HepG2 (cell line): ENCODE results near the gene GALR3. TPM values are rescaled to one million over a fixed set of nuclear protein-coding genes. Genes with fewer than 3 reads are reported as not detected.

Source experiments
- ATAC-seq: fragments of 200-7000 bp; cut with Tn5 transposase; 3 replicates; pipeline ENCODE4 v1.9.1; 2020; ENCODE audit warnings: mild to moderate bottlenecking, moderate library complexity
- BruUV-seq: library from RNA; stranded (reverse); fragments of 400-500 nt; replicated peaks from 2 replicates; lab custom pipeline; 2021; lab: Mats Ljungman, UMichigan
- CTCF ChIA-PET: fragments of 300-600 bp; formaldehyde crosslinking; extraction: SDS; loops from one replicate; lab custom pipeline; 2021; ENCODE audit warnings: low total read pairs, inconsistent platforms, low intra/inter-chr PET ratio; lab: Yijun Ruan, JAX
- POLR2A ChIA-PET: fragments of 350-600 bp; sonication (Branson Sonifier 250); formaldehyde crosslinking; loops from one replicate; lab custom pipeline; 2020; ENCODE audit warnings: antibody characterized with exemption, inconsistent platforms; lab: Yijun Ruan, JAX
- DNase-seq: peaks from one replicate; pipeline ENCODE4 v3.0.0-alpha.2; 2015; ENCODE audit warnings: low spot score
- FAIRE-seq: peaks from 3 replicates; lab custom pipeline; 2011; peaks lifted over from hg19 to GRCh38; lab: Jason Lieb, UNC
- H2AFZ ChIP-seq: one replicate; pipeline ENCODE4 v1.6.1; 2011; ENCODE audit warnings: low read length, inconsistent platforms
- H3K27ac ChIP-seq: fragments of 300-600 bp; 3 replicates; pipeline ENCODE4 v1.8.0; 2011; ENCODE audit warnings: mixed run types, mild to moderate bottlenecking, mixed read lengths, low read length, inconsistent platforms; ENCODE audit not compliant: insufficient read depth; ENCODE audit errors: extremely low read length
- H3K27me3 ChIP-seq, 2 experiments: fragments of 200-600 bp in 1 of 2; 2 replicates in 1 of 2; 3 replicates in 1 of 2; pipeline versions ENCODE4 v1.6.0 to v1.8.0; 2011; ENCODE audit warnings: low read length in 2 of 2, mild to moderate bottlenecking in 2 of 2, moderate library complexity in 2 of 2, inconsistent platforms in 1 of 2; ENCODE audit not compliant: insufficient read depth in 2 of 2, control insufficient read depth in 1 of 2
- H3K36me3 ChIP-seq, 2 experiments: fragments of 200-600 bp in 1 of 2; replicated peaks in 1 of 2; 2 replicates in 1 of 2; 3 replicates in 1 of 2; pipeline versions ENCODE4 v1.5.1 to v1.8.0; 2011; ENCODE audit warnings: low read length in 2 of 2, inconsistent platforms in 1 of 2; ENCODE audit not compliant: insufficient read depth in 2 of 2, control insufficient read depth in 1 of 2
- H3K4me1 ChIP-seq: 2 replicates; pipeline ENCODE4 v1.5.1; 2012; ENCODE audit warnings: low read length, inconsistent platforms; ENCODE audit not compliant: insufficient read depth
- H3K4me2 ChIP-seq: 2 replicates; pipeline ENCODE4 v1.6.0; 2011; ENCODE audit warnings: low read depth, low read length, inconsistent platforms
- H3K4me3 ChIP-seq, 3 experiments: fragments of 200-600 bp in 1 of 3; sonication (generic), shearing (Covaris generic) in 1 of 3; replicated peaks in 1 of 3; 2 replicates each; pipeline ENCODE4 v1.5.1; 2011 to 2016; ENCODE audit warnings: low read length in 3 of 3, inconsistent platforms in 2 of 3, low read depth in 2 of 3, mild to moderate bottlenecking in 2 of 3, control low read depth in 1 of 3, mixed read lengths in 1 of 3; ENCODE audit not compliant: insufficient read depth in 1 of 3
- H3K79me2 ChIP-seq: one replicate; pipeline ENCODE4 v1.6.1; 2011; ENCODE audit warnings: low read length, inconsistent platforms; ENCODE audit not compliant: insufficient read depth
- H3K9ac ChIP-seq: 2 replicates; pipeline ENCODE4 v1.6.0; 2011; ENCODE audit warnings: mild to moderate bottlenecking, low read depth, low read length, inconsistent platforms; ENCODE audit not compliant: insufficient read depth
- H3K9me3 ChIP-seq: 2 replicates; pipeline ENCODE4 v1.5.1; 2012; ENCODE audit warnings: mild to moderate bottlenecking, low read length
- H4K20me1 ChIP-seq: 2 replicates; pipeline ENCODE4 v1.6.0; 2011; ENCODE audit warnings: inconsistent platforms, mild to moderate bottlenecking, low read length, moderate library complexity; ENCODE audit not compliant: insufficient read depth
- GRHL1 ChIP-seq: sonication (generic); formaldehyde crosslinking; conservative IDR thresholded peaks from 2 replicates; pipeline ENCODE4 v1.8.0; 2022; ENCODE audit warnings: missing genetic modification reagents
- IKZF4 ChIP-seq: sonication (generic); formaldehyde crosslinking; IDR thresholded peaks from 2 replicates; pipeline ENCODE4 v1.5.1; 2020; ENCODE audit warnings: borderline replicate concordance, mild to moderate bottlenecking, low read depth, missing genetic modification reagents; ENCODE audit errors: not compliant biosample characterization
- JUN ChIP-seq: sonication (generic); formaldehyde crosslinking; IDR thresholded peaks from 2 replicates; pipeline ENCODE4 v1.4.0; 2020; ENCODE audit warnings: mild to moderate bottlenecking, missing genetic modification reagents
- MAF1 ChIP-seq: sonication (generic); formaldehyde crosslinking; IDR thresholded peaks from 2 replicates; pipeline ENCODE4 v1.5.0; 2020; ENCODE audit warnings: missing genetic modification reagents, borderline replicate concordance
- MAZ ChIP-seq, 2 experiments: sonication (generic) in 1 of 2; formaldehyde crosslinking in 1 of 2; IDR thresholded peaks; 2 replicates each; pipeline versions ENCODE4 v1.5.0 to v1.6.1; 2012 to 2020; ENCODE audit warnings: low read depth in 2 of 2, mild to moderate bottlenecking in 2 of 2, borderline replicate concordance in 1 of 2, improper control_type of control experiment in 1 of 2, low read length in 1 of 2, missing genetic modification reagents in 1 of 2, moderate library complexity in 1 of 2
- MIXL1 ChIP-seq: IDR thresholded peaks from 2 replicates; pipeline ENCODE4 v1.6.1; 2016
- MNT ChIP-seq: fragments of 450-650 bp; IDR thresholded peaks from 2 replicates; pipeline ENCODE4 v1.6.1; 2016
- NFYC ChIP-seq: IDR thresholded peaks from 2 replicates; pipeline ENCODE4 v1.6.1; 2016; ENCODE audit warnings: missing genetic modification reagents, missing compliant biosample characterization
- PAX8 ChIP-seq: sonication (generic); formaldehyde crosslinking; IDR thresholded peaks from 2 replicates; pipeline ENCODE4 v1.8.0; 2022; ENCODE audit warnings: mild to moderate bottlenecking, missing genetic modification reagents, borderline replicate concordance
- SMARCC2 ChIP-seq: fragments of 450-650 bp; IDR thresholded peaks from 2 replicates; pipeline ENCODE4 v1.6.1; 2017; ENCODE audit warnings: antibody characterized with exemption, mild to moderate bottlenecking
- SMC3 ChIP-seq: IDR thresholded peaks from 2 replicates; pipeline ENCODE4 v1.6.1; 2011; ENCODE audit warnings: low read length, improper control_type of control experiment
- SP140L ChIP-seq: sonication (generic); formaldehyde crosslinking; IDR thresholded peaks from 2 replicates; pipeline ENCODE4 v1.4.0; 2020; ENCODE audit warnings: missing genetic modification reagents, borderline replicate concordance
- TEAD2 ChIP-seq: sonication (generic); formaldehyde crosslinking; IDR thresholded peaks from 2 replicates; pipeline ENCODE4 v1.9.0; 2021; ENCODE audit warnings: missing genetic modification reagents
- ZNF230 ChIP-seq: sonication (generic); formaldehyde crosslinking; IDR thresholded peaks from 2 replicates; pipeline ENCODE4 v1.4.0; 2020; ENCODE audit warnings: mild to moderate bottlenecking, missing genetic modification reagents
- ZSCAN25 ChIP-seq: sonication (generic); formaldehyde crosslinking; IDR thresholded peaks from 2 replicates; pipeline ENCODE4 v1.8.0; 2022; ENCODE audit warnings: mild to moderate bottlenecking, missing genetic modification reagents
- WGBS: methylation state at CpG from one replicate; pipeline ENCODE4 v1.1.6; 2017; ENCODE audit warnings: low lambda C conversion rate; 5-methylcytosine and 5-hydroxymethylcytosine counted together
- in situ Hi-C: cut with HindIII; loops from 2 replicates; pipeline ENCODE4 v1.10.0; 2017; ENCODE audit warnings: low pct_unique_long_range_greater_than_20kb; ENCODE audit not compliant: extremely low pct_ligation_motif_present
- intact Hi-C: fragments of 100-400 bp; cut with micrococcal nuclease; formaldehyde crosslinking; loops from one replicate; pipeline ENCODE4 v1.10.0; 2022; ENCODE audit not compliant: unreplicated experiment
- polyA plus RNA-seq, 8 experiments: library from polyadenylated mRNA; depleted of rRNA in 3 of 8; stranded (reverse) in 7 of 8; unstranded in 1 of 8; fragments of >200 nt; fragmentation: Illumina TruSeq in 4 of 8; extraction: Trizol in 4 of 8; gene quantifications; 2 replicates each; pipeline versions ENCODE4 v1.2.1 to v1.2.3, GENCODE V29; 2011 to 2016; ENCODE audit warnings: low read depth in 4 of 8, missing spikeins in 1 of 8, mixed read lengths in 1 of 8; ENCODE audit not compliant: insufficient read depth in 1 of 8
- total RNA-seq, 5 experiments: library from RNA; depleted of rRNA; stranded (reverse); fragments of >200 nt; fragmentation: Illumina TruSeq; extraction: Trizol; gene quantifications; 2 replicates each; pipeline ENCODE4 v1.2.3, GENCODE V29; 2016; ENCODE audit warnings: low read depth in 1 of 5
- TF ChIP-seq, protein P1 (sequence below): sonication (generic); formaldehyde crosslinking; IDR thresholded peaks from 2 replicates; pipeline ENCODE4 v1.4.0; 2020; ENCODE audit warnings: missing genetic modification reagents, mild to moderate bottlenecking, borderline replicate concordance
- TF ChIP-seq, protein P2 (sequence below): sonication (generic); formaldehyde crosslinking; IDR thresholded peaks from 2 replicates; pipeline ENCODE4 v1.4.0; 2020; ENCODE audit warnings: missing genetic modification reagents
- TF ChIP-seq, protein P3 (sequence below): sonication (generic); formaldehyde crosslinking; IDR thresholded peaks from 2 replicates; pipeline ENCODE4 v1.8.1; 2023; ENCODE audit warnings: mild to moderate bottlenecking, missing genetic modification reagents, borderline replicate concordance

Gene GALR3
- total and polyA plus RNA-seq, 2 of the 13 experiments (the other 11 are each of a cell fraction or from before 2014, with no cell fraction given) = 0.13 TPM; not detected in 1

GRCh38 chr22:37803195-37803638, 20.0 kb upstream of the GALR3 start:
- H3K79me2 ChIP-seq = peaks cover 23% of the 10 kb centered on the region
- in situ Hi-C loops = no loop called here
- H3K27ac ChIP-seq = peak overlapping the region; percentile 77
- no peaks in the 10 kb centered on the region; a peak in 1 of 5 replicates for H3K27me3 ChIP-seq
- peak; percentile 86 for FAIRE-seq
- H3K9me3 ChIP-seq = no peaks in the 10 kb centered on the region
- intact Hi-C loops = loop anchor here (2.0 to 10.0 kb wide), 3 partner anchors 20 to 148 kb away; partner anchors contain the start of gene PDXP
- H3K9ac ChIP-seq = peak overlapping the region; percentile 88
- no peak for ATAC-seq
- peak overlapping the region; percentile 97 for H3K4me2 ChIP-seq
- peaks cover 29% of the 10 kb centered on the region; the same call in 1 of the 2 replicates for H4K20me1 ChIP-seq
- H2AFZ ChIP-seq = no peak overlapping the region
- DNase-seq = peak; percentile 65
- peak overlapping the region; percentile 78 to 95 (median 93) for H3K4me3 ChIP-seq
- BruUV-seq = no TSS peak
- no peaks in the 10 kb centered on the region for H3K36me3 ChIP-seq
- ChIA-PET CTCF (no interaction called here), POLR2A (interaction anchor here (0.7 to 8.6 kb wide), 14 partner anchors 14 to 257 kb away, joined by 3 to 127 read pairs (median 5); partner anchors contain the start of genes ANKRD54, GGA1, MICALL1 and NOL12)
- 1% methylated on average over 14 of the region's 16 CpGs for WGBS
- H3K4me1 ChIP-seq = peaks cover 23% of the 10 kb centered on the region
- no peak for TF ChIP-seq JUN
- TF ChIP-seq MAF1 (CRISPR knock-in tag) = no peak
- no peak for TF ChIP-seq ZNF230 (CRISPR knock-in tag)
- TF ChIP-seq, protein P1, sequence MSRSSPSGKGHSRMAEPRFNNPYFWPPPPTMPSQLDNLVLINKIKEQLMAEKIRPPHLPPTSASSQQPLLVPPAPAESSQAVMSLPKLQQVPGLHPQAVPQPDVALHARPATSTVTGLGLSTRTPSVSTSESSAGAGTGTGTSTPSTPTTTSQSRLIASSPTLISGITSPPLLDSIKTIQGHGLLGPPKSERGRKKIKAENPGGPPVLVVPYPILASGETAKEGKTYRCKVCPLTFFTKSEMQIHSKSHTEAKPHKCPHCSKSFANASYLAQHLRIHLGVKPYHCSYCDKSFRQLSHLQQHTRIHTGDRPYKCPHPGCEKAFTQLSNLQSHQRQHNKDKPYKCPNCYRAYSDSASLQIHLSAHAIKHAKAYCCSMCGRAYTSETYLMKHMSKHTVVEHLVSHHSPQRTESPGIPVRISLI (CRISPR knock-in tag) = no peak
- TF ChIP-seq SP140L (CRISPR knock-in tag) = no peak
- no peak for TF ChIP-seq MIXL1 (CRISPR knock-in tag)
- TF ChIP-seq, protein P2, sequence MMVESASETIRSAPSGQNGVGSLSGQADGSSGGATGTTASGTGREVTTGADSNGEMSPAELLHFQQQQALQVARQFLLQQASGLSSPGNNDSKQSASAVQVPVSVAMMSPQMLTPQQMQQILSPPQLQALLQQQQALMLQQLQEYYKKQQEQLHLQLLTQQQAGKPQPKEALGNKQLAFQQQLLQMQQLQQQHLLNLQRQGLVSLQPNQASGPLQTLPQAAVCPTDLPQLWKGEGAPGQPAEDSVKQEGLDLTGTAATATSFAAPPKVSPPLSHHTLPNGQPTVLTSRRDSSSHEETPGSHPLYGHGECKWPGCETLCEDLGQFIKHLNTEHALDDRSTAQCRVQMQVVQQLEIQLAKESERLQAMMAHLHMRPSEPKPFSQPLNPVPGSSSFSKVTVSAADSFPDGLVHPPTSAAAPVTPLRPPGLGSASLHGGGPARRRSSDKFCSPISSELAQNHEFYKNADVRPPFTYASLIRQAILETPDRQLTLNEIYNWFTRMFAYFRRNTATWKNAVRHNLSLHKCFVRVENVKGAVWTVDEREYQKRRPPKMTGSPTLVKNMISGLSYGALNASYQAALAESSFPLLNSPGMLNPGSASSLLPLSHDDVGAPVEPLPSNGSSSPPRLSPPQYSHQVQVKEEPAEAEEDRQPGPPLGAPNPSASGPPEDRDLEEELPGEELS (CRISPR knock-in tag) = peak; percentile 61
- TF ChIP-seq NFYC (CRISPR knock-in tag) = no peak
- no peak for TF ChIP-seq SMARCC2
- no peak for TF ChIP-seq SMC3
- no peak for TF ChIP-seq GRHL1 (CRISPR knock-in tag)
- TF ChIP-seq TEAD2 (CRISPR knock-in tag) = no peak
- no peak for TF ChIP-seq MAZ (IDR thresholded peaks at IDR 0.05; ENCODE audit: borderline replicate concordance, low read depth, low read length)
- peak; percentile 52 for TF ChIP-seq MAZ (CRISPR knock-in tag; IDR thresholded peaks at IDR 0.05; ENCODE audit: low read depth)
- TF ChIP-seq, protein P3, sequence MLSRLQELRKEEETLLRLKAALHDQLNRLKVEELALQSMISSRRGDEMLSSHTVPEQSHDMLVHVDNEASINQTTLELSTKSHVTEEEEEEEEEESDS (CRISPR knock-in tag) = 0 out of 2 replicates have a peak, but pooled peaks have one; percentile 8
- no peak for TF ChIP-seq ZSCAN25
- no peak for TF ChIP-seq MNT
- TF ChIP-seq PAX8 (CRISPR knock-in tag) = no peak
- no peak for TF ChIP-seq IKZF4 (CRISPR knock-in tag)
